Measurements from ENCODE around the gene SH2B3.
"Not testable (repeated sequence)": the region's sequence is repeated elsewhere in the genome, so short reads cannot be mapped to it uniquely, and the experiment has no call there.

Gene SH2B3

DNA sequence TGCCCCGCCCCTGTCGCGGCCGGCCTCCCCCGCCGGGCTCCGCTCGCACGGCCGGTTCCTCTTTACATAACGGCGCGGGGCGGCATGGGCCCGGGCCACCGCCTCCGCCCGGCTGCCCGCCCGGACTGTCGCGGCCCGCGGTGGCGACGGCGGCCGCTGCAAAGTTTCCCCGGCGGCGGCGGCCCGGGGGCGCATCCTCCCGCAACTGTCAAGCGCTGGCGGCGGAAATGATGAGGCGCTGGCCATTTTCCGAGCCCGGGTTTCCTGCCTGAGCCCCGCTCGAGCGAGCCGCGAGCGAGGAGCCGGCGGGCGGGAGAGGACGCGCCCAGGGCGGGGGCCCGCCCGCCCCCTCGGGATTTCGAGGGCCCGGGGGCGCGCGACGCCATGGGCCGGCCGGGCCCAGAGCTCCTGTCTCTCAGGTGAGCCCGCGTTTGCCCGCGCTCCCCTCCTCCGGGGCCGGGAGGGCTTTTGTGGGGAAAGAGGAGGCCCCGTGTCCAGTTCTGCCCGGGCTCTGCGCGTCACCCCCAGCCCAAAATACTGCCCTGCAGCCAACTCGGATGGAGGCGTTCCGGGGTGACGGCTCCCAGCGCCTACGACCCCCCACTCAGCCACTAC is at the start of gene SH2B3:
SH2B3 (plus strand) TSS at position 65 of the 615 bp plus-strand sequence. CDS start 12,223 bp downstream, outside the sequence.
- no peak for FAIRE-seq

DNA sequence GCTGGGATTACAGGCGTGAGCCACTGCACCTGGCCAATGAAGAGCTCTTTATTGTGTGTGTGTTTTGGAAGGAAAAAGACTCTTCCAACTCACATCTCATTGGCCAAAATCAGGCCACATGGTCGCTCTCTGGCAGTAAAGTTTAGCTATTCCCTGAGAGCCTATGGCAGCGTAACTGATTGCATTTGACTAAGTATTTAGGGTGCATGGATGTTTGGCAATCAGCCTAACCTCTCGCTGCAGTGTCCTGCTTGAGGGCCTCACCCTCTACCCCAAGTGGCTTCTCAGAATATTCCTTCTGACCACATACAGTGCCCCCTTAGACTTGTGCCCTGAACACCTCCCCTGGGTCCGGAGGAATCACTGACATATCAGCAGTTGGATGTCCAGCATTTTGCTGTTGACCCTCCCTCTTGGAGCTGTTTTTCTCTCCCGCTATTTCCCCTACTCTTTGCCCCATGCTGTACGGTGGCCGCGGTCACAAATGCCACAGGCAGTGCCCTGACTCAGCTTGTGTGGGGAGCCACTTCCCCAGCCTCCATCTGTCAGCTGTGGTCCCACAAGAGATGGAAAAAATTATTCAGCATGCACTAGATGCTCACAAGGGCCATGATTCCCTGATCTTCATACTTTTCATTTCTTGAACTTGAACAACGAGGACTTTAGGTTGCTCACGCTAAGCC is 46.4 kb upstream of the SH2B3 start:
- FAIRE-seq: no peak

GRCh38 chr12:111359914-111360276 is 45.8 kb upstream of the SH2B3 start:
- FAIRE-seq: no peak

DNA sequence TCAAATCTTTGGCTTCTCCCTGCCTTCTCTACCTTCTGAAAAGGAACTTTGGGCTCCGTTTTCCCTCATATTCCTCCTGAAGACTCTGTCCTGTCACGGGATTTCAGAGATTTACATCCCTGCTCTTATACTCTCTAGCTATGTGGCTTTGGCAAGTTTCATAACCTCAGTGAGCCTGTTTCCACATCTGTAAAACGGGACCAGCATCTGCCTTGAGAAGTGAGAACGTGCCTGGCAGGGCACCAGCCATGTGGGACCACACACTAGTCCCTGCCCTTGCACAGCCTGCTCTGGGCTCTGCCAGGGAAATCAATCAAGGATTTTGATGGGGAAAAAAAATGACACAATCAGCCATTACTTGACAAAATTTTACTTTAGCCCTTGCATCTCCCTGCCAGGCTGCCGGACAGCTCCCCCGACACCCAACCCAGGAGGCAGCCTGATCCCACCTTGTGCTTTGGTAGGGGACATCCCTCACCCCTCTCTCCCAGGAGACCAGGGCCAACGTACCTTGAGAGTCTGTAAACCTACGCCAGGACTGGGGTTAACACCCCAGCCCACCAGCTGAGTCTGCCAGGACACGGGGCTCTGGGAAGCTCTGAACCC is 45.3 kb upstream of the SH2B3 start:
- FAIRE-seq: no peak

DNA sequence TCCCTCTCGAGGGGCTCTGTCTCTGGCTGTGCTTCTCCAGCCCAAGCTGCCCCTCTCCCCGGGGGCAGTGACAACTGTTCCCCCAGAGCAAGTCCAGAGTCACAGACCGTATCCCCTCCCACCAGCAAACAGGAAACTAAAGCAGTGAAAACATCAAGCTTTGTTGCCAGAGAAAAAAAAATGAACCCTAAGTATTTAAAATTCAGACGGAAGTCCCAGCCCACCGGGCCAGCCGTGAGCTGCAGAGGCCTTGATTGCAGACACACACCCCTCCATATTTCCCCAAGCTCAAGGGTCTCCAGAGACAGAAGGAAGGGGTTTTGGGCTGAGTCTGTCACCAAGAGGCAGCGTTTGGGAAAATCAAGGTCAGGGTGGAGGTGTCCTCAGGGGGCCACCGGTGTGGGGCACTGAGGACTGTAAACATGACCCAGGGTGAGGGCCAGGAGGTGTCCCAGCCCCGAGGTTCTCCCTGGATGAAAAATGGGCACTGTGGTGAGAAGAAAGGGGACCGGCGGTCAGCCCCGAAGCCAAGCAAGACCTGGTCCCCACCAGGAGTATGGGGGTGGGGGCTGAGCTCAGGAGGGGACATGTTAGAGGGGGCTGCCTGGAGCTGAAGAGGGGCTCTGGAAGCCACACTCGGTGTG is 44.5 kb upstream of the SH2B3 start:
- FAIRE-seq: no peak

DNA sequence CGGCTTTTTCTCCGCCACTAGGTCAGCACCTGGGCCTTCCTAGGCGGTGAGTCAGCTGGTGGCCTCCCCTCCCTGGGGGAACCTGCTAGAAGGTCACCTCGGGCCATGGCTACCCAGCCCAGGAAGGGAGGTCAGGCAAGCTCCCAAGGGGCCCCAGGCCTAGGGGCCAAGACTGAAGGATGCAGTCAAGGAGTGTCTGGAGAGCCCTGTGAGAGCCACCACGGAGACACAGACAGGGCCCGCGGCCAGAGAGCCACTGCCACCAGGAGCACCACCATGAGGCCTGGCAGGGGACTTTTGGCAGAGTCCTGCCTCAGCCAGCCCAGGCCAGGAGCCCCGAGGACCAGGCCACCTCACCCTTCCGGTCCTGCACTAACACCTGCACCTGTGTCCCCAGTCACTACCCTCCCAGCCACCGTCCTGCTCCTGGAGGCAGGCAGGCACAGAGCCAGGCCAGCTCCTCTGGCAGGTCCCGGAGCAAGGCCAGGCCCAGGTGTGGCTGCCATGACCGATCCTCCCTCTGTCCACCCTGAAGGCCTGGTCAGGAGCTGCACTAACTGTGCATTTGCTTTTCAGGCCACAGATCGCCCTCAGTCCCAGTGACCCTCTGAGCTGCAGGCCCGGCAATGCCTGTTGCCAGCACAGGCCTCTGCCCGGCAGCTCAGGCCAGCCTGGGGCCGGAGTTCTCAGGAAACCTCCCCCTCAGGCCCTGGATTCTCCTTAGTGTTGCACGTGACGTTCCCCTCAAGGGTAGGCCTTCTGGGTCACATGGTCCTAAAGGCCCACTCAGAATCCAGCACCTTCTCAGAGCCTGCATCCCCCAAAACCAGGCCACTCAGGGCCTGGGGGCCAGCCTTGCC is 43.8 kb upstream of the SH2B3 start:
- no peak for FAIRE-seq

- no peak for FAIRE-seq
These were observed 42.8 kb upstream of the SH2B3 start for GRCh38 chr12:111362687-111363475.

- FAIRE-seq: no peak
These were observed 42.1 kb upstream of the SH2B3 start for GRCh38 chr12:111363578-111363977.

DNA sequence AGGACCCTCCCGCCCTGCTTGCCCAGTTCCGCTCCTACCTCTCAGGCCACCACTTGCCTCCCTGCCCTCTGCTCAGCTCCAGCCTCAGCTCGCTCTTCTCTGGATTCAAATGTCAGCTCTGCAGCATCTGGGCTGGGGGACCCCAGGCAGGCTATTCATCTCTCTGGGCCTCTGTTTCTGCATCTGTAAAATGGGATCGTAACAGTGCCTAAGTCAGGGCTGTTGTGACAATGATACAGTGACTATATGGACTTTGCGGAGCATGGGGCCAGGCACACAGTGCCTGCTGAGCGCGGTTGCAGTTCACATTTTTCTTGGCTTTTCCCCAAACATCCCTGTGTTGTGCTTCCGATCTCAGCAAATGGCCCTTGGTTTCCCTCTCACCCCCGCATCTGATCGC is 39.6 kb upstream of the SH2B3 start:
- FAIRE-seq: no peak

DNA sequence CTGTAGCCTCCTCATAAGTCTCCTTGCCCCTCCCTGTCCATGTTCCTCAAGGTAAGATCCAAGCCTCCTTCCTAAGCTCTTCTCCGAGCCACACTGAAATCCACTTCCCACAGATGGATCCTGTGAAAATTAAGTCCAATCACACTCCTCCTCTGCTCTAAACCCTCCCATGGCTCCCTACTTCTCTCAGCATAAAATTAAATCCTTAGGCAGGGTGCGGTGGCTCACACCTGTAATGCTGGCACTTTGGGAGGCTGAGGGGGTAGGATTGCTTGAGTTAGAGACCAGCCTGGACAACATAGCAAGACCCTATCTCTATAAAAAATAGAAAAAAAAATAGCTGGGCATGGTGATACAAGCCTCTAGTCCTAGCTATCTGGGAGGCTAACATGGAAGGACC is 39.1 kb upstream of the SH2B3 start:
- no peak for FAIRE-seq

DNA sequence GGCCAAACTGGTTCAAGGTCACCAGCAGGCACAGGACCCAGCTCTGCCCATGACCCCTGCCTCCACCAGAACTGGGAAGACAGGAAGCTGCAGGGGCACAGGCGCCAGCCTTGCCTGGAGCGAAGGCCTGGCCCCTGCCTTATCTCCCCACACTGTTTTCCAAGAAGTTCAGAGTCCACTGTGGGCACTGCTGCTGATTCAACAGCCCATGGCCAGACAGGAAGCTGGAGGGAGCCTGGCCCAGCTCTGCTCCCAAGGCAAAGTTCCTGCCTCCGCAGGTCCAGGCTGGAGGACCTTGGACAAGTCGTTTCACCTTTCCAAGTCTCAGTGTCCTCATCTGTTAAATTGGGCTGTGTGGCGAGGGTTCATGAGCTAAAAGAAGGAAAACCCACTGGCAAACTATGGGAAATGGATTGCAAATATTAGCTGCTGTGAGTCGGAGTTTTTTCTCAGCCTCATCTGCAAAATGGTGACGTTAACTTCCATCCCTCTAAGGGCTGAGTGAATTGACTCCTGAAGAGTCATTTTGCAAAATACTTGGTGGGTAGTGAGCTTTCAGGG is 38.0 kb upstream of the SH2B3 start:
- no peak for FAIRE-seq

DNA sequence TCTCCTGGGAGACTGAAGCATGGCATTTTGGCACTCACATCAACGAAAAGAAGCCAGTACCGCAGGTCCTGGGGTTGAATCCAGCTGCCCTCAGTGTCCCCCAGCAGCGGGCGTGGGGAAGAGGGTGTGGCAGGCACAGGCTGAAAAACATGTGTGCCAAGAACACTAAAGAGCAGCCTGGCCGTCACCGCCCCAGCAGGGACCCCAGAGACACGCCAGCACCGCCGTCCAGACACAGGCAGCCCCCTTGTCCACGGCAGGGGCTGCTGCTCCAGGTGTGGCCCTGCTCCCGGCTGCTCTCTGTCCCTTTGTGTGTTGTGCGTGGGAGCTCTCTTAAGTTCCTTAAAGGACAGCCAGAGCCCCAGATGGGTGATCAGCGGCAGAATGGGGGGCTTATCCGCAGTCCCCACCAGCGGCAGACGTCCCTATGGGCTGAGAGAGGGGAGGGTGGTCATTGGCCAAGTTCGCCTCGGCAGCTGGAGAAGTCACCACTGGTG is 37.4 kb upstream of the SH2B3 start:
- no peak for FAIRE-seq

DNA sequence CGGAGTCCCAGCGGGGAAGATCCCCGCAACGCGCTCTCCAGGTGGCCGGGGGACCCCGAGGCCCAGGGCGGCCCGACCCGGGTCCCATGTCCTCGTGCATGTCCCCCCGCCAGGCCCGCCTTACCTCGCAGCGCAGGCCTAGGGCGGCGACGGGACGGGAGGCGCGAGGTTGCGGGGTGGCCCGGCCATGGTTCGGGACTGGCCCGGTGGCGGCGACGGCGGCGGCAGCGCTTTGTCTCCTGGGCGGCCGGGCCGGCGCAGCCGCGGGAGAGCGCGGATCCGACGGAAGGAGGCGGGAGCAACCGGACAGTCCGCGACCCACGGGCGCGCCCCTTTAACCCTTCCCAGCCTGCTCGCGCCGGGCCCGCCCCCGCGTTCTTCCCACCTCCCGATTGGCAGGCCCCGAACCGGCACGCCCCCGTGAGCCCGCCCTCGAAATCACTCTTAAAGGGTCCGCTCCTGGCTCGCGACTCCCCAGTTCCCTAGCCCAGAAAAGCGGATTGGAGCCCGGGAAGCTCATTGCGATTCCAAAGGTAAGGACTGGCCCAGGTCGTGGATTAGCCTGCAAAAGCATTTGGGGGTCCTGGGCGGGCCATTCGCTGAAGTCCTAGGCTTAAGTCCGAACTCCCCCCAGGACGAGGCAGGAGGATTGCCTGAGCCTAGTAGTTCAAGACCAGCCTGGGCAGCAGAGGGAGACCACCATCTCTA is 36.8 kb upstream of the SH2B3 start, which contains the start of gene PHETA1:
PHETA1 (minus strand) TSS at position 308 of the 708 bp plus-strand sequence. CDS start 5,668 bp downstream, outside the sequence.
- no peak for FAIRE-seq

DNA sequence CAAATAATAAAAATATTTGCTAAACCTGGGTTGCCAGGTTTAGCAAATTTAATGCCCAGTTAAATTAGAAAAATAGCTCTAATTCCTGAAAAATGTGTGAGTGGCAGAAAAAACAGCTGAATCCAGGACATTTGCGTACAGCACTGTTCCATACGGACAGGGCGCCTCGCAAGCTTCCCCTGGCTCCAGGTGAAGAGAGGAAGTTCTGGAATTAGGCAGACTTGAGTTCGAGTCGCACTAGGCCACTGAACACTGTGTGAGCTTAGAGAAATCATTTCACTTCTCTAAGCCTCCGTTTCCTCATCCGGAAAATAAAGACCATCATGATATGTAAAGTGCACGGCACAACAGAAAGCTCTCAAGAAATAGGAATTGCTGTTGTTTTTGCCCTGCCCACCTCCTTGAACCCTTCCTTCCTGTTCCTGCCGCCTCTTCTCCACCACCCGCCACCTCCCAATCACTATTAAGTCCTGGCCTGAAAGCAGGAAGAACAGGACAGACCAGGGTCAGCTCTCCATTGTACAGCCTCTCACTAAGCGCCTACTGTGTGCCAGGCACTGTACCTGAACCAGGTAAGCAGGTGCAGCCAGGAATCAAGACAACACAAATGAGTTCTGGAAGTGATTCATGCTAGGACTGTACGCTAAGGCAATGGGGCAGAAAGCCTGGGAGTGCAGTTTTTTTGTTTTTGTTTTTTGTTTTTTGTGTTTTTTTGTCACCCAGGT is 36.1 kb upstream of the SH2B3 start:
- FAIRE-seq: no peak

GRCh38 chr12:111373231-111373630 is 32.5 kb upstream of the SH2B3 start:
- FAIRE-seq: not testable (repeated sequence)

GRCh38 chr12:111377440-111377839 is 28.3 kb upstream of the SH2B3 start:
- no peak for FAIRE-seq

- FAIRE-seq: no peak
These were observed 25.7 kb upstream of the SH2B3 start for GRCh38 chr12:111379942-111380554.

DNA sequence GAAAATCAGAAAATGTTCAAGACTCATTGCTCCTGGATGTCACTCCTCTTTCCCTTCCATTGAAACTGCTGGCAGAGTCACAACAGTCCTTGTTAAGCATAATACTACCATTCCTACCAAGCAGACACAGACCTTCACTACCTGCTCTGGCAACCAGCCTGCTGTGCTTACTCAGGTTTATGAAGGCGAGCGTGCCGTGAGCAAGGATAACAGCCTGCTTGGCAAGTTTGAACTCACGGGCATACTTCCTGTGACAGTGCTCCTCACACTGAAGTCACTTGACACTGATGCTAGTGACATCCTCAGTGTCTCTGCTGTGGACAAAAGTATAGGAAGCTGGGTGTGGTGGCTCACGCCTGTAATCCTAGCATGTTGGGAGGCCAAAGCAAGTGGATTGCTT is 21.1 kb upstream of the SH2B3 start:
- no peak for FAIRE-seq

DNA sequence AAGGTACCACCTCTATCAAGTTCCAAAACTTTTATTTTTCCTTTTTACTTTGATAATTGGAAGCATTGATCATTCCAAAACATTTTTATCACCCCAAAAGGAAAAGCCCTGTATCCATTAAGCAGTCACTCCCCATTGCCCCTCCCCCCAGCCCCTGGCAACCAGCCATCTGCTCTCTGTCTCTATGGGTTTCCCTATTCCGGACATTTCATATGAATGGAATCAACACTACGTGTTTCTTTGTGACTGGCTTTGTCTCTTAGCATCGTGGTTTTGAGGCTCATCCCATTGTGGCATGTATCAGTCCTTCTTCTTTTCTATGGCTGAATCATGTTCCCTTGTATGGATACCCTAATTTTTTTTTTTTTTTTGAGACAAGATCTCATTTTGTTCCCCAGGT is 18.8 kb upstream of the SH2B3 start:
- FAIRE-seq: no peak

All from islet of Langerhans (tissue), 1 donor.